Naive thymus-derived CD4-positive, alpha-beta T cell (primary cell): ENCODE data around the gene PRG3. TPM values are rescaled to one million over a fixed set of nuclear protein-coding genes. Genes with fewer than 3 reads are reported as not detected.

Experiments used
- ATAC-seq: fragments of 150-1000 bp; cut with Tn5 transposase; 2 replicates; pipeline ENCODE4 v1.10.0; 2021; ENCODE audit warnings: mild to moderate bottlenecking, moderate library complexity
- CTCF ChIA-PET: fragments of 350-600 bp; sonication (Branson Sonifier 250); formaldehyde crosslinking; loops from one replicate; lab custom pipeline; 2021; ENCODE audit warnings: antibody characterized with exemption; lab: Charles Lee
- POLR2A ChIA-PET: fragments of 350-600 bp; sonication (Branson Sonifier 250); formaldehyde crosslinking; loops from one replicate; lab custom pipeline; 2021; ENCODE audit warnings: antibody characterized with exemption, inconsistent platforms; lab: Charles Lee
- DNase-seq, 9 donors: peaks; one replicate each; pipeline versions ENCODE4 v3.0.0 to v3.0.0-alpha.2; 2020 to 2022; ENCODE audit warnings: mixed read lengths in 1 of 9
- H3K27ac ChIP-seq: one replicate; pipeline ENCODE4 v1.7.0; 2013; ENCODE audit warnings: mild to moderate bottlenecking, low read depth, low read length, moderate library complexity
- H3K27me3 ChIP-seq, 2 donors: one replicate each; pipeline ENCODE4 v1.7.0; 2013; ENCODE audit warnings: low read length in 2 of 2, mild to moderate bottlenecking in 2 of 2, moderate library complexity in 2 of 2; ENCODE audit not compliant: control insufficient read depth in 2 of 2, insufficient read depth in 2 of 2
- H3K36me3 ChIP-seq, 3 experiments: 1 replicate in 2 of 3; 2 replicates in 1 of 3; pipeline ENCODE4 v1.7.0; 2013; ENCODE audit warnings: low read length in 3 of 3, mild to moderate bottlenecking in 3 of 3, moderate library complexity in 1 of 3; ENCODE audit not compliant: insufficient read depth in 3 of 3, control insufficient read depth in 2 of 3
- H3K4me1 ChIP-seq, 2 donors: one replicate each; pipeline ENCODE4 v1.7.0; 2013; ENCODE audit warnings: low read length in 2 of 2, mild to moderate bottlenecking in 2 of 2, moderate library complexity in 1 of 2; ENCODE audit not compliant: control insufficient read depth in 2 of 2, insufficient read depth in 2 of 2
- H3K4me3 ChIP-seq: 2 replicates; pipeline ENCODE4 v1.7.0; 2013; ENCODE audit warnings: mild to moderate bottlenecking, low read length
- H3K9me3 ChIP-seq, 3 experiments: 1 replicate in 2 of 3; 2 replicates in 1 of 3; pipeline ENCODE4 v1.7.0; 2013; ENCODE audit warnings: low read length in 3 of 3; ENCODE audit not compliant: control insufficient read depth in 2 of 3
- H3K27ac Mint-ChIP-seq, 9 donors: one replicate each; pipeline ENCODE4 v1.8.0; 2020 to 2022; ENCODE audit warnings: mixed read lengths in 9 of 9, mild to moderate bottlenecking in 8 of 9, moderate library complexity in 5 of 9, inconsistent platforms in 2 of 9
- H3K27me3 Mint-ChIP-seq, 5 donors: one replicate each; pipeline ENCODE4 v1.8.0; 2021 to 2022; ENCODE audit warnings: mixed read lengths in 5 of 5, mild to moderate bottlenecking in 1 of 5
- H3K36me3 Mint-ChIP-seq, 5 donors: one replicate each; pipeline ENCODE4 v1.8.0; 2020 to 2022; ENCODE audit warnings: mixed read lengths in 5 of 5, mild to moderate bottlenecking in 3 of 5, inconsistent platforms in 1 of 5
- H3K4me1 Mint-ChIP-seq, 7 donors: one replicate each; pipeline ENCODE4 v1.8.0; 2020 to 2022; ENCODE audit warnings: mixed read lengths in 7 of 7, mild to moderate bottlenecking in 3 of 7, inconsistent platforms in 1 of 7
- H3K4me3 Mint-ChIP-seq, 10 donors: one replicate each; pipeline ENCODE4 v1.8.0; 2020 to 2022; ENCODE audit warnings: mild to moderate bottlenecking in 10 of 10, mixed read lengths in 10 of 10, moderate library complexity in 6 of 10, inconsistent platforms in 2 of 10
- H3K9me3 Mint-ChIP-seq, 11 donors: one replicate each; pipeline ENCODE4 v1.8.0; 2020 to 2022; ENCODE audit warnings: mixed read lengths in 11 of 11, mild to moderate bottlenecking in 4 of 11, inconsistent platforms in 1 of 11, moderate library complexity in 1 of 11
- intact Hi-C, 2 donors: fragments of 100-400 bp; cut with micrococcal nuclease; formaldehyde crosslinking; loops; one replicate each; pipeline ENCODE4 v1.15.1; 2023
- polyA plus RNA-seq, 2 donors: library from polyadenylated mRNA; unstranded; fragments of 300-500 nt; fragmentation: Illumina TruSeq; gene quantifications; one replicate each; pipeline ENCODE4 v1.2.3, GENCODE V29; 2021
- total RNA-seq, 6 experiments: library from RNA in 5 of 6; stranded (reverse) in 5 of 6; gene quantifications; 1 replicate in 5 of 6; 2 replicates in 1 of 6; pipeline ENCODE4 v1.2.3 and lab custom pipeline; 2021 to 2026

The PRG3 gene
- total and polyA plus RNA-seq, 7 experiments from 2014 or later, result not detected

GRCh38 chr11:57375490-57375889 lies 5.5 kb downstream of the PRG3 start:
- Histone ChIP-seq H3K36me3 (no peaks in the 10 kb centered on the region), H3K9me3 (no peaks in the 10 kb centered on the region), H3K4me3 (no peak overlapping the region), H3K27me3 (peaks cover 0 to 2% of the 10 kb centered on the region in 2 donors), H3K4me1 (no peaks in the 10 kb centered on the region), H3K27ac (no peak overlapping the region)
- H3K4me3 Mint-ChIP-seq, result no peak overlapping the region
- POLR2A ChIA-PET, result no interaction called here
- CTCF ChIA-PET, result no interaction called here
- intact Hi-C loops, result no loop called here
- DNase-seq, result no peak
- peaks cover 0 to 3% (median 0%) of the 10 kb centered on the region in 11 donors for H3K9me3 Mint-ChIP-seq
- H3K27ac Mint-ChIP-seq, result no peak overlapping the region
- H3K36me3 Mint-ChIP-seq, result no peaks in the 10 kb centered on the region
- no peaks in the 10 kb centered on the region for H3K4me1 Mint-ChIP-seq
- ATAC-seq, result no peak
- peaks cover 2 to 15% (median 9%) of the 10 kb centered on the region in 5 donors for H3K27me3 Mint-ChIP-seq

- Mint-ChIP-seq H3K9me3 (peaks cover 0 to 3% (median 0%) of the 10 kb centered on the region in 11 donors), H3K27ac (no peak overlapping the region), H3K27me3 (peaks cover 0 to 15% (median 5%) of the 10 kb centered on the region in 5 donors), H3K4me3 (no peak overlapping the region), H3K4me1 (no peaks in the 10 kb centered on the region), H3K36me3 (no peaks in the 10 kb centered on the region)
- ATAC-seq (no peak), DNase-seq (no peak)
- H3K4me3 ChIP-seq, result no peak overlapping the region
- no peak overlapping the region for H3K27ac ChIP-seq
- H3K36me3 ChIP-seq, result no peaks in the 10 kb centered on the region
- intact Hi-C loops, result no loop called here
- H3K9me3 ChIP-seq, result no peaks in the 10 kb centered on the region
- ChIA-PET CTCF (no interaction called here), POLR2A (no interaction called here)
- H3K4me1 ChIP-seq, result no peaks in the 10 kb centered on the region
- H3K27me3 ChIP-seq, result peaks cover 0 to 2% of the 10 kb centered on the region in 2 donors
Observed at GRCh38 chr11:57374966-57375365, 6.0 kb downstream of the PRG3 start.

- no peak overlapping the region for H3K27ac ChIP-seq
- H3K27ac Mint-ChIP-seq, result no peak overlapping the region
- H3K4me3 ChIP-seq, result no peak overlapping the region
- DNase-seq, result no peak
- no peaks in the 10 kb centered on the region for H3K4me1 ChIP-seq
- POLR2A ChIA-PET, result no interaction called here
- intact Hi-C loops, result no loop called here
- H3K9me3 Mint-ChIP-seq, result no peaks in the 10 kb centered on the region
- H3K36me3 Mint-ChIP-seq, result no peaks in the 10 kb centered on the region
- no peaks in the 10 kb centered on the region for H3K27me3 ChIP-seq
- H3K36me3 ChIP-seq, result no peaks in the 10 kb centered on the region
- H3K9me3 ChIP-seq, result no peaks in the 10 kb centered on the region
- H3K27me3 Mint-ChIP-seq, result peaks cover 0 to 10% (median 5%) of the 10 kb centered on the region in 5 donors
- no peak overlapping the region for H3K4me3 Mint-ChIP-seq
- CTCF ChIA-PET, result interaction anchor here (1.0 kb wide), 1 partner anchor 120 kb away, joined by 3 read pairs; no protein-coding TSS in a partner anchor
- ATAC-seq, result no peak
- H3K4me1 Mint-ChIP-seq, result no peaks in the 10 kb centered on the region
Observed at GRCh38 chr11:57373146-57373545, 7.8 kb downstream of the PRG3 start.

- no peak overlapping the region for H3K4me3 Mint-ChIP-seq
- H3K4me3 ChIP-seq, result no peak overlapping the region
- intact Hi-C loops, result no loop called here
- ATAC-seq, result no peak
- H3K27ac ChIP-seq, result no peak overlapping the region
- no peaks in the 10 kb centered on the region for H3K27me3 ChIP-seq
- no peaks in the 10 kb centered on the region for H3K36me3 ChIP-seq
- H3K9me3 ChIP-seq, result no peaks in the 10 kb centered on the region
- DNase-seq, result no peak
- no peaks in the 10 kb centered on the region for H3K27me3 Mint-ChIP-seq
- no peaks in the 10 kb centered on the region for H3K36me3 Mint-ChIP-seq
- H3K27ac Mint-ChIP-seq, result no peak overlapping the region
- no peaks in the 10 kb centered on the region for H3K4me1 Mint-ChIP-seq
- ChIA-PET POLR2A (no interaction called here), CTCF (interaction anchor here (0.6 kb wide), 1 partner anchor 1300 kb away, joined by 3 read pairs; no protein-coding TSS in a partner anchor)
- H3K9me3 Mint-ChIP-seq, result no peaks in the 10 kb centered on the region
- no peaks in the 10 kb centered on the region for H3K4me1 ChIP-seq
Observed at GRCh38 chr11:57370941-57371340, 10.0 kb downstream of the PRG3 start.

GRCh38 chr11:57370251-57370650 lies 10.7 kb downstream of the PRG3 start:
- Histone ChIP-seq H3K4me1 (no peaks in the 10 kb centered on the region), H3K9me3 (no peaks in the 10 kb centered on the region), H3K4me3 (no peak overlapping the region), H3K27ac (no peak overlapping the region), H3K36me3 (no peaks in the 10 kb centered on the region), H3K27me3 (no peaks in the 10 kb centered on the region)
- Mint-ChIP-seq H3K27me3 (no peaks in the 10 kb centered on the region), H3K4me3 (no peak overlapping the region), H3K36me3 (no peaks in the 10 kb centered on the region), H3K9me3 (no peaks in the 10 kb centered on the region), H3K4me1 (no peaks in the 10 kb centered on the region), H3K27ac (no peak overlapping the region)
- intact Hi-C loops, result no loop called here
- ATAC-seq (no peak), DNase-seq (no peak)
- ChIA-PET CTCF (interaction anchor here (0.6 kb wide), 1 partner anchor 1301 kb away, joined by 3 read pairs; no protein-coding TSS in a partner anchor), POLR2A (no interaction called here)

- ATAC-seq (no peak), DNase-seq (no peak)
- Histone ChIP-seq H3K27ac (no peak overlapping the region), H3K36me3 (no peaks in the 10 kb centered on the region), H3K27me3 (peaks cover 0 to 4% of the 10 kb centered on the region in 2 donors), H3K4me3 (no peak overlapping the region), H3K9me3 (no peaks in the 10 kb centered on the region), H3K4me1 (no peaks in the 10 kb centered on the region)
- CTCF ChIA-PET, result no interaction called here
- H3K36me3 Mint-ChIP-seq, result no peaks in the 10 kb centered on the region
- H3K9me3 Mint-ChIP-seq, result no peaks in the 10 kb centered on the region
- H3K4me3 Mint-ChIP-seq, result no peak overlapping the region
- no peaks in the 10 kb centered on the region for H3K4me1 Mint-ChIP-seq
- no peak overlapping the region for H3K27ac Mint-ChIP-seq
- intact Hi-C loops, result no loop called here
- POLR2A ChIA-PET, result no interaction called here
- no peaks in the 10 kb centered on the region for H3K27me3 Mint-ChIP-seq
Observed at GRCh38 chr11:57368845-57369232, 12.1 kb downstream of the PRG3 start.

GRCh38 chr11:57368106-57368844 lies 12.7 kb downstream of the PRG3 start:
- no peak overlapping the region for H3K27ac ChIP-seq
- H3K4me1 Mint-ChIP-seq, result no peaks in the 10 kb centered on the region
- H3K9me3 ChIP-seq, result no peaks in the 10 kb centered on the region
- H3K36me3 Mint-ChIP-seq, result no peaks in the 10 kb centered on the region
- H3K27ac Mint-ChIP-seq, result no peak overlapping the region
- no peak overlapping the region for H3K4me3 Mint-ChIP-seq
- CTCF ChIA-PET, result interaction anchor here (0.5 to 1.1 kb wide), 2 partner anchors 20 to 1117 kb away, joined by 3 read pairs; no protein-coding TSS in a partner anchor
- peaks cover 0 to 5% of the 10 kb centered on the region in 2 donors for H3K27me3 ChIP-seq
- intact Hi-C loops, result no loop called here
- POLR2A ChIA-PET, result no interaction called here
- no peaks in the 10 kb centered on the region for H3K4me1 ChIP-seq
- H3K36me3 ChIP-seq, result no peaks in the 10 kb centered on the region
- ATAC-seq, result no peak
- H3K4me3 ChIP-seq, result no peak overlapping the region
- no peaks in the 10 kb centered on the region for H3K9me3 Mint-ChIP-seq
- DNase-seq, result no peak
- peaks cover 0 to 2% (median 0%) of the 10 kb centered on the region in 5 donors for H3K27me3 Mint-ChIP-seq
